ENCODE measurements around the gene TRABD2B. TPM values are rescaled to one million over a fixed set of nuclear protein-coding genes. Genes with fewer than 3 reads are reported as not detected.

TRABD2B gene
- polyA plus RNA-seq, 1 experiment = not detected

DNA sequence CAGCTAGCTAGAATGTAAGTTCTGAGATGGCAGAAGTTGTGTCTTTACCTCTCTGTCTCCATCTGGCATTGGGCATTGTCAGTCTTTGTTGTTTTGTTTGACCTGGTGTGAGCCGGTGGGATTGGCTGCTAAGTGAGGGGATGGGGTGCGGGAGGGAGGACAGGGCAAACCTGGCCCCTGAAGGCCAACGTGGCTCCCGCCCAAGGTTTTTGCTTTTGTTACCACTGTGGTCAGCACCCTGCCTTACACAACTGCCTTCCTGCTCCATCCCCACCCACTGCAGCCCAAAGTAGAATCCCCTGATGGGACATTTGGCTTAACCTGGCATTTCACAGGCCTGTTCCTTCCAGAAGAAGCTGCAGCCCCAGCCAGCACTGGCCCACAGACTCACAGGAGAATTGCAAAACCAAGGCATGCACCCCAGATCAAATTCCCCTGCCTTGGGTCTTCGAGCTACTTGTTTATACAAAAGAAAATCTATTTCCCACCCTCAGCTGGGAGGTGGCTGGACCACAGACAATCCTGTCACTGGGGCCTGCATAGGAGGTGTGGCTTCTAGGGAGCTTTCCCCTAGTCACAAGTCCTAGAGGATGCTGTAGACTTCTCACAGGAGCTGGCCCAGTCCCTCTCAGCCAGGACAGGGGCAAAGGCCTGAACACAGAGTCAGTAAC is 147.5 kb downstream of the TRABD2B start:
- Histone ChIP-seq H3K9me3 (ENCODE audit: control insufficient read depth, insufficient read depth, low read length) (no peaks in the 10 kb centered on the region), H3K4me3 (ENCODE audit: low read depth, low read length) (no peak overlapping the region), H3K27me3 (ENCODE audit: control insufficient read depth, insufficient read depth, low read length) (peaks cover 3% of the 10 kb centered on the region), H3K27ac (ENCODE audit: low read depth, low read length) (no peak overlapping the region)
- TF ChIP-seq, protein P1, sequence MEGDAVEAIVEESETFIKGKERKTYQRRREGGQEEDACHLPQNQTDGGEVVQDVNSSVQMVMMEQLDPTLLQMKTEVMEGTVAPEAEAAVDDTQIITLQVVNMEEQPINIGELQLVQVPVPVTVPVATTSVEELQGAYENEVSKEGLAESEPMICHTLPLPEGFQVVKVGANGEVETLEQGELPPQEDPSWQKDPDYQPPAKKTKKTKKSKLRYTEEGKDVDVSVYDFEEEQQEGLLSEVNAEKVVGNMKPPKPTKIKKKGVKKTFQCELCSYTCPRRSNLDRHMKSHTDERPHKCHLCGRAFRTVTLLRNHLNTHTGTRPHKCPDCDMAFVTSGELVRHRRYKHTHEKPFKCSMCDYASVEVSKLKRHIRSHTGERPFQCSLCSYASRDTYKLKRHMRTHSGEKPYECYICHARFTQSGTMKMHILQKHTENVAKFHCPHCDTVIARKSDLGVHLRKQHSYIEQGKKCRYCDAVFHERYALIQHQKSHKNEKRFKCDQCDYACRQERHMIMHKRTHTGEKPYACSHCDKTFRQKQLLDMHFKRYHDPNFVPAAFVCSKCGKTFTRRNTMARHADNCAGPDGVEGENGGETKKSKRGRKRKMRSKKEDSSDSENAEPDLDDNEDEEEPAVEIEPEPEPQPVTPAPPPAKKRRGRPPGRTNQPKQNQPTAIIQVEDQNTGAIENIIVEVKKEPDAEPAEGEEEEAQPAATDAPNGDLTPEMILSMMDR (IDR thresholded peaks at IDR 0.05; ENCODE audit: low read depth, low read length) = no peak
- CTCF ChIA-PET = no interaction called here
- POLR2A ChIA-PET = no interaction called here
- DNase-seq (ENCODE audit: low read depth, low spot score) = no peak

DNA sequence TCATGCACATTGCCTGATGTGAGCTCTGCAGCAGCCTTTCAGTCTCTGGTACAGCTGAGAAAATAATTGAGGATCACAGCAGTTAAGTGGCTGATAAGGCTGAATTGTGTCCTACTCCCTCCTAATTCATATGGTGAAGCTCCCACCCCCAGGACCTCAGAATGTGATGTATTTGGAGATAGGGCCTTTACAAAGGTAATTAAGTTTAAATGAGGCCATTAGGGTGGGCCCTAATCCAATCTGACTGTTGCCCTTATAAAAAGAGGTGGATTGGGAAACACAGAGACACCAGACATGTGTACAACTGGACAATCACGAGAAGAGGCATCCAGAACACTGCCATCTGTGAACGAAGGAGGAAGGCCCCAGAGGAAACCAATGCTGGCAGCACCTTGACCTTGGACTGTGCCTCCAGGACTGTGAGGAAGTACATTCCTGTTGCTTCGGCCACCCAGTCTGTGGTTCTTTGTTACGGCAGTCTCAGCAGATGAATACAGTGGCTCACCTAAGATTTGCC is 148.1 kb downstream of the TRABD2B start:
- Histone ChIP-seq H3K27ac (ENCODE audit: low read depth, low read length) (no peak overlapping the region), H3K27me3 (ENCODE audit: control insufficient read depth, insufficient read depth, low read length) (peaks cover 3% of the 10 kb centered on the region), H3K4me3 (ENCODE audit: low read depth, low read length) (no peak overlapping the region), H3K9me3 (ENCODE audit: control insufficient read depth, insufficient read depth, low read length) (no peaks in the 10 kb centered on the region)
- TF ChIP-seq, protein P1 (IDR thresholded peaks at IDR 0.05; ENCODE audit: low read depth, low read length) = no peak
- ChIA-PET POLR2A (no interaction called here), CTCF (no interaction called here)
- no peak for DNase-seq (ENCODE audit: low read depth, low spot score)

DNA sequence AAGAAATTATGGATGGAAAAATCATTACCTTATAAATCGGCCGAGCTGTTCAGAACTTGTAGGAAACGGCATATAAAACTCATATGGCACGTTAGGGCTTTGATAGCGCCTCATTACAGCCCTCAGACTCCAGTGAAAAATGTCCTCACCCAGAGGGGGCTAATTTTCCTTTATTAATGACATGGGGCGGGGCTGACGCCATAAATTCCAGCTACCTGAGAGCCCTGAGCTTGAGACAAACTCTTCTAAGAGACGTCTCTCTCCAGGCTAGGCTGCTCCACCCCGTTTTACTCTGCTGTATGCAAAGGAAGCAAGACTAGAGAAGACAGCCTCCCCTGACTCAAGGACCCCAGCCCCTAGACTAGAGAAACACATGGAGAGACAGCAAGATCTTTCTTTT is 149.4 kb downstream of the TRABD2B start:
- POLR2A ChIA-PET = no interaction called here
- Histone ChIP-seq H3K27ac (ENCODE audit: low read depth, low read length) (no peak overlapping the region), H3K9me3 (ENCODE audit: control insufficient read depth, insufficient read depth, low read length) (no peaks in the 10 kb centered on the region), H3K4me3 (ENCODE audit: low read depth, low read length) (no peak overlapping the region), H3K27me3 (ENCODE audit: control insufficient read depth, insufficient read depth, low read length) (peaks cover 3% of the 10 kb centered on the region)
- CTCF ChIA-PET = no interaction called here
- TF ChIP-seq, protein P1 (IDR thresholded peaks at IDR 0.05; ENCODE audit: low read depth, low read length) = no peak
- DNase-seq (ENCODE audit: low read depth, low spot score) = no peak

DNA sequence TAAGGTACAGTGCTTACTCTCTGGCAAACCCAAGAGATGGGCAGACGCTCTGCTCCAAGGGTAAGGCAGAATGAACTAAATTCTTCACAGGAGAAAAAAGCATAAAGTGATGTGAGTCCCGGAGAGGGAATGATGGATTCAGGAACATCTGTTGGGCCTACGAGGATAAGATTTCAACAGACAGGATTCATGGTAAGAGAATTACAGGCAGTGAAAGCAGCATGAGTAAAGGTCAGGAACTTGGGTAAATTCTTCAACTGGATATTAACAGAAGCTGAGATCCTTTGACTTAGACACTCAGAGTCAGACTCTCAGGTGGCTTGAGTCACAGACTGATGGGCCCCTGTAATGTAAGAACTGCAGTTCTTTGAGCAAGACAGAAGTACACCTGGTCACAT is 152.6 kb downstream of the TRABD2B start:
- Histone ChIP-seq H3K4me3 (ENCODE audit: low read depth, low read length) (no peak overlapping the region), H3K9me3 (ENCODE audit: control insufficient read depth, insufficient read depth, low read length) (no peaks in the 10 kb centered on the region), H3K27me3 (ENCODE audit: control insufficient read depth, insufficient read depth, low read length) (peaks cover 4% of the 10 kb centered on the region), H3K27ac (ENCODE audit: low read depth, low read length) (no peak overlapping the region)
- CTCF ChIA-PET = no interaction called here
- no peak for DNase-seq (ENCODE audit: low read depth, low spot score)
- POLR2A ChIA-PET = no interaction called here
- TF ChIP-seq, protein P1 (IDR thresholded peaks at IDR 0.05; ENCODE audit: low read depth, low read length) = no peak

DNA sequence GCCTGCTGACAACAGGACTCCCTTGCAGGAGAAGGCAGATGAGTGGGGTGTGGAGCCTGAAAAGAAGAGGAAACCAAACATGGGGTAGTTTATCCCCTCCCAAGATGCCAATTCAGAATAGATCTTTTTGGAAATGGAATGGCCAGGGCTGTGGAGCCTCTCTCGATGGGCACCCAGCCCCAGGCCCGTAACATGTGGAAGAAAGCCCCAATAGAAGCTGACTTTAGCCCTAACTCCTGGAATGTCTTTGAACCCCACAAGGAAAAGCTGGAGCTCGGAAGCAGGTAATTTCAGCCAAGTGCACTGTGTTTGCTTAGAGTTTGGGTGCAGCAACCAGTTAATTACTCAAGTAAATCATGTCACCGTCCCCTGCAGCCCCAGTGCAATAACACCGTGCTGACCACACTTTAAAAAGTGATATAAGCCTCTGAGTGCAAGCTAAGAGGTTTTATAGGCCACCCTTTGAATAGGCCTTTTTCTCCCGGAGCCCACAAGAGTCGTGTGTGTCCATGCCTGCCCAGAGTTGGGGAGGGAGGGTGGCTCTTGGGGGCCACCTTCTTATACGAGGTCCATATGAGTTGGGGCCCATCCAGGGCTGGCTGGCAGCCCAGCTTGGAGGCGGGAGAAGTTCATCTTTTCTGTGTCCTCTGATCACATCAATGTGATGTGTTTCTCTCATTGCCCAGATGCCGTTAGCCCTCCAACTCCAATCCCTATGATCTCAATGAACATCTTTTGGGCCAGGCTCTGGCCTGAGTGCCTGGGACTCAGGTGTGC is 153.2 kb downstream of the TRABD2B start:
- DNase-seq (ENCODE audit: low read depth, low spot score) = no peak
- H3K4me3 ChIP-seq (ENCODE audit: low read depth, low read length) = no peak overlapping the region
- TF ChIP-seq, protein P1 (IDR thresholded peaks at IDR 0.05; ENCODE audit: low read depth, low read length) = no peak
- ChIA-PET POLR2A (no interaction called here), CTCF (no interaction called here)
- H3K27me3 ChIP-seq (ENCODE audit: control insufficient read depth, insufficient read depth, low read length) = peaks cover 4% of the 10 kb centered on the region
- no peak overlapping the region for H3K27ac ChIP-seq (ENCODE audit: low read depth, low read length)
- H3K9me3 ChIP-seq (ENCODE audit: control insufficient read depth, insufficient read depth, low read length) = no peaks in the 10 kb centered on the region

All from AG04450 (cell line).